Tibial artery (tissue), 4 donors: ENCODE results near the gene ZSCAN5A.
"Not testable (repeated sequence)": the region's sequence is repeated elsewhere in the genome, so short reads cannot be mapped to it uniquely, and the experiment has no call there.

Experiments used
- DNase-seq, 2 donors: peaks; one replicate each; pipeline ENCODE4 v3.0.0-alpha.2; 2019
- H3K27ac ChIP-seq, 2 donors: fragments of 200-600 bp; sonication (generic) in 1 of 2; 1 replicate in 1 of 2; 2 replicates in 1 of 2; pipeline ENCODE4 v1.5.1; 2018 to 2019; ENCODE audit warnings: mild to moderate bottlenecking in 1 of 2
- H3K27me3 ChIP-seq, 2 donors: fragments of 200-600 bp; sonication (generic) in 1 of 2; one replicate each; pipeline versions ENCODE4 v1.5.1 to v1.6.0; 2016 to 2019
- H3K36me3 ChIP-seq, 3 donors: fragments of 200-600 bp; sonication (generic) in 2 of 3; one replicate each; pipeline ENCODE4 v1.5.1; 2016 to 2019; ENCODE audit warnings: mild to moderate bottlenecking in 2 of 3
- H3K4me1 ChIP-seq, 4 donors: fragments of 200-600 bp; sonication (generic) in 2 of 4; 1 replicate in 3 of 4; 2 replicates in 1 of 4; pipeline ENCODE4 v1.5.1; 2016 to 2019
- H3K4me3 ChIP-seq, 2 donors: fragments of 200-600 bp; sonication (generic) in 1 of 2; 1 replicate in 1 of 2; 2 replicates in 1 of 2; pipeline ENCODE4 v1.5.1; 2018 to 2019; ENCODE audit warnings: mild to moderate bottlenecking in 2 of 2
- H3K9me3 ChIP-seq, 3 donors: fragments of 200-600 bp; sonication (generic) in 1 of 3; one replicate each; pipeline ENCODE4 v1.5.1; 2016 to 2019
- CTCF ChIP-seq, 2 experiments: fragments of 200-600 bp in 1 of 2; fragments of 450-650 bp in 1 of 2; IDR thresholded peaks; one replicate each; pipeline ENCODE4 v1.5.1; 2017 to 2019; ENCODE audit warnings: antibody characterized with exemption in 2 of 2, mild to moderate bottlenecking in 1 of 2, moderate library complexity in 1 of 2
- intact Hi-C: fragments of 100-400 bp; cut with DNase I; formaldehyde crosslinking; loops from one replicate; pipeline ENCODE4 v1.15.0; 2023; ENCODE audit warnings: low total_unique reads

The ZSCAN5A gene

GRCh38 chr19:56211718-56212117, 102.9 kb downstream of the ZSCAN5A start:
- Histone ChIP-seq H3K9me3 (no peaks in the 10 kb centered on the region), H3K27ac (no peak overlapping the region), H3K4me1 (no peaks in the 10 kb centered on the region), H3K4me3 (no peak overlapping the region), H3K36me3 (no peaks in the 10 kb centered on the region), H3K27me3 (no peaks in the 10 kb centered on the region)
- intact Hi-C loops = no loop called here
- TF ChIP-seq CTCF (IDR thresholded peaks at IDR 0.05) = no peak
- no peak for DNase-seq

GRCh38 chr19:56210036-56210435, 104.6 kb downstream of the ZSCAN5A start:
- DNase-seq = peak in 1 of 2 donors; percentile 19
- H3K4me3 ChIP-seq, H3K27me3 ChIP-seq, H3K36me3 ChIP-seq, H3K4me1 ChIP-seq, H3K27ac ChIP-seq, H3K9me3 ChIP-seq, intact Hi-C loops: not testable (repeated sequence)

- intact Hi-C loops = no loop called here
- no peak for TF ChIP-seq CTCF (IDR thresholded peaks at IDR 0.05)
- DNase-seq = peak in 1 of 2 donors; percentile 25
Observed at GRCh38 chr19:56209091-56209490, 105.5 kb downstream of the ZSCAN5A start.

GRCh38 chr19:56207581-56207980, 107.1 kb downstream of the ZSCAN5A start:
- intact Hi-C loops, H3K27ac ChIP-seq, DNase-seq, H3K9me3 ChIP-seq, H3K4me3 ChIP-seq, H3K36me3 ChIP-seq, H3K4me1 ChIP-seq, H3K27me3 ChIP-seq: not testable (repeated sequence)

More at GRCh38 chr19:56209091-56209490, 105.5 kb downstream of the ZSCAN5A start:
- H3K9me3 ChIP-seq = no peaks in the 10 kb centered on the region
- H3K27me3 ChIP-seq = no peaks in the 10 kb centered on the region
- no peak overlapping the region for H3K4me3 ChIP-seq
- no peak overlapping the region for H3K27ac ChIP-seq
- H3K36me3 ChIP-seq = no peaks in the 10 kb centered on the region
- no peaks in the 10 kb centered on the region for H3K4me1 ChIP-seq

- Histone ChIP-seq H3K27ac (no peak within 1 kb of the TSS), H3K9me3 (no peaks in the 10 kb centered on the region), H3K27me3 (no peaks in the 10 kb centered on the region), H3K4me3 (no peak within 1 kb of the TSS), H3K36me3 (no peaks in the 10 kb centered on the region), H3K4me1 (no peaks in the 10 kb centered on the region)
- DNase-seq = no peak
- TF ChIP-seq CTCF (IDR thresholded peaks at IDR 0.05) = no peak
- intact Hi-C loops = no loop called here
Observed at GRCh38 chr19:56201973-56202372, 112.7 kb downstream of the ZSCAN5A start, which contains the start of gene ZSCAN5C. Gene ZSCAN5C (plus strand): TSS chr19:56202273. CDS start chr19:56205914, 3,641 bp downstream.

- Histone ChIP-seq H3K9me3 (no peaks in the 10 kb centered on the region), H3K27ac (no peak overlapping the region), H3K4me1 (no peaks in the 10 kb centered on the region), H3K36me3 (no peaks in the 10 kb centered on the region), H3K27me3 (no peaks in the 10 kb centered on the region), H3K4me3 (no peak overlapping the region)
- no peak for DNase-seq
- intact Hi-C loops = no loop called here
- TF ChIP-seq CTCF (IDR thresholded peaks at IDR 0.05) = no peak
Observed at GRCh38 chr19:56199687-56200086, 115.0 kb downstream of the ZSCAN5A start.

GRCh38 chr19:56197646-56198045, 117.0 kb downstream of the ZSCAN5A start, which contains the start of gene ZSCAN5B:
Gene ZSCAN5B (minus strand): TSS chr19:56197783. CDS start chr19:56193052, 4,731 bp downstream.
- H3K4me1 ChIP-seq, H3K36me3 ChIP-seq, H3K9me3 ChIP-seq, H3K27me3 ChIP-seq, DNase-seq, H3K27ac ChIP-seq, H3K4me3 ChIP-seq, intact Hi-C loops: not testable (repeated sequence)
